Left kidney (tissue), 2 donors: Measurements from ENCODE around the gene ADH1A. TPM values are rescaled to one million over a fixed set of nuclear protein-coding genes. Genes with fewer than 3 reads are reported as not detected.
"Not testable (repeated sequence)": the region's sequence is repeated elsewhere in the genome, so short reads cannot be mapped to it uniquely, and the experiment has no call there.

ENCODE experiments used
- DNase-seq: peaks from one replicate; pipeline ENCODE4 v3.0.0-alpha.2; 2013
- polyA plus RNA-seq: library from polyadenylated mRNA; unstranded; fragments of 120-200 nt; gene quantifications from one replicate; pipeline ENCODE4 v1.2.1, GENCODE V29; 2013; ENCODE audit not compliant: insufficient read length

ADH1A gene
- polyA plus RNA-seq, 1 donor = 2.3 TPM

GRCh38 chr4:99281261-99281660 lies 9.5 kb downstream of the ADH1A start:
- DNase-seq = no peak

GRCh38 chr4:99276417-99276816 lies 14.4 kb downstream of the ADH1A start:
- DNase-seq = no peak

- DNase-seq = no peak
These were observed 14.9 kb downstream of the ADH1A start for GRCh38 chr4:99275885-99276284.

GRCh38 chr4:99275050-99275449 lies 15.7 kb downstream of the ADH1A start:
- DNase-seq = no peak

DNA sequence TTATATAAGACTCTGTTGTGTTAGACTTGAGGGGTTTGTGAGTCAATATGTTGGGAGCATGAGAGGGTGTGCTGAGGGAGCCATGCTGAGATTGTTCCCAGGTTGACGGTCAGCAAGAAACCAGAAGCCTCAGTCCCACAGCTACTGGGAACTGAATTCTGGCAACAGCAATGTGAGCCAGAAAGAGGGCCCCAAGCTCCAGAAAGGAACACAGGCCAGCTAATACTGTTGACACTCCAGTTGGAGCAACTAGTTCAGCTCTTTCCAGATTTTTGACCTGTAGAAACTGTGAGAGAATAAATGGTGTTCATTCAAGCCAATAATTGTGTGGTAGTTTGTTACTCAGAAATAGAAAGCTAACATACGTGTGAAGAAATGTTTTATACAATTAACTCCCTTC lies 17.1 kb downstream of the ADH1A start:
- DNase-seq = no peak

GRCh38 chr4:99264927-99265326 lies 25.9 kb downstream of the ADH1A start:
- DNase-seq = no peak

- no peak for DNase-seq
These were observed 38.0 kb downstream of the ADH1A start for GRCh38 chr4:99252746-99253145.

DNA sequence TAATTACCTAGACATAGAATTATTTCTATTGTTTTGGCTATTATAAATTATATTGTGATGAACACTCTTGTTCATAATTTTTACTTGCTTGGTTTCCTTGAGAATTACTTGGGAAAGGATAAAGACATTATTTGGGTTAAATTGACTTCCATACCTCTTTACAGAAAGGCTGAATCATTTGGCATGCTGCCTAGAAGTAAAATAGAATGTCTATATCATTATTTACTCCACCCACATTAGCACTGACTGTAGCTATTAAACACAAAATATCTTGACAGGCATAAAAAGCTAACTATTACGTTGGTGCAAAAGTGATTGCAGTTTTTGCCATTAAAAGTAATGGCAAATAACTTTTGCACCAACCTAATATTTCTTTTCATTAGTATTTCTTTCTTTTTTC lies 42.1 kb downstream of the ADH1A start:
- no peak for DNase-seq

DNA sequence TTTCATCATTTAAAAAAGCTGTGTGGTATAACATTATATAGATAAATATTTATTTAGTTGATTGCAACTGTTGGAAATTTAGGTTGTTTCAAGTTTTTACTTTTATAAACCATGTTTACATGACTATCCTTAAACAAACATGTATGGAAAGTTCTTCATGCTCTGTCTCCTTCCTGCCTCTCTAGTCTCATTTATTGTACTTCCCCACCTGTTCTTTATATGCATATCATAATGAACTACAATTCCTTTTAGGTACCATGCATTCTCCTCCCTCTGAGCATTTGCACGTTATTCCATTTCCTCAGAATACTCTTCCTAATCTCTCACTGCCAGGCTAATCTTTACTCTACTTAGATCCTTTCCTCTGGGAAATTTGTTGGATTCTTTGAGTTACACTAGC lies 54.8 kb downstream of the ADH1A start:
- DNase-seq = no peak

GRCh38 chr4:99234331-99235010 lies 56.3 kb downstream of the ADH1A start:
- DNase-seq = no peak

DNA sequence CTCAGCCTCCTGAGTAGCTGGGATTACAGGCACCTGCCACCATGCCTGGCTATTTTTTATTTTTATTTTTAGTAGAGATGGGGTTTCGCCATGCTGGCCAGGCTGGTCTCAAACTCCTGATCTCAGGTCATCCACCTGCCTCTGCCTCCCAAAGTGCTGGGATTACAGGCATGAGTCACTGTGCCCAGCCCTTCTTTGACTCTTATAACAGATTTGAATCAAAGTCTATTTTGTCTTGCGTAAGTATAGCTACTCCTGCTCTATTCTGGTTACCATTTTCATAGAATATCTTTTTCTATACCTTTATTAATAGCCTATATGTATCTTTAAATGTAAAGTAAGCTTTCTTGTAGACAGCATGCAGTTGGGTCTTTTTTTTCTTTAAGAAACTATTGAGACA lies 57.4 kb downstream of the ADH1A start:
- not testable (repeated sequence) for DNase-seq

DNA sequence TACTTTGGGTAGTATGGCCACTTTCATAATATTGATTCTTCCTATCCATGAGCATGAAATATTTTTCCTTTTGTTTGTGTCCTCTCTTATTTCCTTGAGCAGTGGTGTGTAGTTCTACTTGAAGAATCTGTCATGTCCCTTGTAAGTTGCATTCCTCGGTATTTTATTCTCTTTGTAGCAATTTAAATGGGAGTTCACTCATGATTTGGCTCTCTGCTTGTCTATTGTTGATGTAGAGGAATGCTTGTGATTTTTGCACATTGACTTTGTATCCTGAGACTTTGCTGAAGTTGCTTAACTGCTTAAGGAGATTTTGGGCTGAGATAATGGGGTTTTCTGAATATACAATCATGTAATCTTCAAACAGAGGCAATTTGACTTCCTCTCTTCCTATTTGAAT lies 62.1 kb downstream of the ADH1A start:
- not testable (repeated sequence) for DNase-seq

- not testable (repeated sequence) for DNase-seq
These were observed 63.1 kb downstream of the ADH1A start for GRCh38 chr4:99227646-99228045.

Other genes starting within 250 kb of the ADH1A start
- gene ADH5, start 202.2 kb downstream of the ADH1A start, polyA plus RNA-seq = 278 TPM
- gene ADH4, start 146.7 kb downstream of the ADH1A start, polyA plus RNA-seq = 0.71 TPM
- 32.0 TPM for gene ADH6, start 71.7 kb downstream of the ADH1A start, polyA plus RNA-seq
- 16.7 TPM for gene ADH1B, start 30.4 kb upstream of the ADH1A start, polyA plus RNA-seq
- gene ADH1C, start 61.8 kb upstream of the ADH1A start, polyA plus RNA-seq = 77.4 TPM
- not detected for gene ADH7, start 144.4 kb upstream of the ADH1A start, polyA plus RNA-seq
- 0.37 TPM for gene C4orf17, start 220.0 kb upstream of the ADH1A start, polyA plus RNA-seq